H1 (cell line): ENCODE measurements around the gene LPP. TPM values are rescaled to one million over a fixed set of nuclear protein-coding genes. Genes with fewer than 3 reads are reported as not detected.

Experiments used
- CTCF ChIA-PET: fragments of 300-600 bp; sonication (Branson Sonifier 250); formaldehyde crosslinking; loops from one replicate; lab custom pipeline; 2021; ENCODE audit not compliant: partially characterized antibody; lab: Charles Lee
- POLR2A ChIA-PET: fragments of 300-600 bp; sonication (Branson Sonifier 250); formaldehyde crosslinking; loops from one replicate; lab custom pipeline; 2021; ENCODE audit warnings: inconsistent platforms; ENCODE audit not compliant: partially characterized antibody; lab: Charles Lee
- DNase-seq, 2 experiments: peaks; one replicate each; pipeline versions ENCODE4 v3.0.0 to v3.0.0-alpha.2; 2010 to 2022; ENCODE audit warnings: low spot score in 2 of 2, low read depth in 1 of 2, mixed read lengths in 1 of 2
- FAIRE-seq: peaks from 2 replicates; lab custom pipeline; 2011; peaks lifted over from hg19 to GRCh38; lab: Jason Lieb, UNC
- H2AFZ ChIP-seq: 2 replicates; pipeline ENCODE4 v1.8.1; 2012; ENCODE audit warnings: low read length, inconsistent platforms
- H2AK5ac ChIP-seq: 2 replicates; pipeline ENCODE4 v1.6.1; 2013; ENCODE audit warnings: low read depth, low read length
- H2BK120ac ChIP-seq: replicated peaks from 2 replicates; pipeline ENCODE3; 2013; ENCODE audit warnings: low read depth, low read length, inconsistent platforms
- H2BK12ac ChIP-seq: 2 replicates; pipeline ENCODE4 v1.6.1; 2013; ENCODE audit warnings: low read depth, low read length
- H2BK15ac ChIP-seq: 2 replicates; pipeline ENCODE4 v1.6.1; 2013; ENCODE audit warnings: low read length
- H2BK20ac ChIP-seq: 2 replicates; pipeline ENCODE4 v1.6.1; 2013; ENCODE audit warnings: low read length
- H2BK5ac ChIP-seq: 2 replicates; pipeline ENCODE4 v1.6.1; 2013; ENCODE audit warnings: low read depth, low read length
- H3K14ac ChIP-seq: 2 replicates; pipeline ENCODE4 v1.6.1; 2013; ENCODE audit warnings: inconsistent platforms; ENCODE audit not compliant: insufficient read length
- H3K18ac ChIP-seq: 2 replicates; pipeline ENCODE4 v1.6.1; 2013; ENCODE audit warnings: low read length; ENCODE audit errors: extremely low read depth
- H3K23ac ChIP-seq: 2 replicates; pipeline ENCODE4 v1.6.1; 2013; ENCODE audit warnings: inconsistent platforms; ENCODE audit not compliant: insufficient read length
- H3K23me2 ChIP-seq: 2 replicates; pipeline ENCODE4 v1.6.1; 2013; ENCODE audit warnings: low read depth, low read length
- H3K27ac ChIP-seq: 2 replicates; pipeline ENCODE4 v1.6.1; 2011; ENCODE audit warnings: low read depth, low read length, inconsistent platforms
- H3K27me3 ChIP-seq, 4 experiments: replicated peaks in 1 of 4; 1 replicate in 1 of 4; 2 replicates in 3 of 4; pipeline versions ENCODE4 v1.6.1 to v1.8.1; 2011 to 2013; ENCODE audit warnings: low read length in 3 of 4, mild to moderate bottlenecking in 3 of 4, inconsistent platforms in 2 of 4, mixed read lengths in 2 of 4, moderate library complexity in 1 of 4; ENCODE audit not compliant: control insufficient read depth in 3 of 4, insufficient read depth in 3 of 4; ENCODE audit errors: extremely low read depth in 1 of 4
- H3K36me3 ChIP-seq, 4 experiments: 2 replicates each; pipeline versions ENCODE4 v1.6.1 to v1.8.1; 2011 to 2013; ENCODE audit warnings: mild to moderate bottlenecking in 4 of 4, low read length in 3 of 4, moderate library complexity in 2 of 4, control low read depth in 1 of 4, inconsistent platforms in 1 of 4; ENCODE audit not compliant: insufficient read depth in 4 of 4, control insufficient read depth in 2 of 4
- H3K4ac ChIP-seq: replicated peaks from 2 replicates; pipeline ENCODE3; 2013; ENCODE audit warnings: low read length, low read depth, mixed read lengths, inconsistent platforms; ENCODE audit not compliant: insufficient read length
- H3K4me1 ChIP-seq, 4 experiments: replicated peaks in 1 of 4; 1 replicate in 1 of 4; 2 replicates in 3 of 4; pipeline versions ENCODE4 v1.6.1 to v1.8.1; 2011 to 2013; ENCODE audit warnings: low read length in 3 of 4, inconsistent platforms in 2 of 4, mixed read lengths in 1 of 4; ENCODE audit not compliant: insufficient read depth in 4 of 4, control insufficient read depth in 3 of 4
- H3K4me2 ChIP-seq, 2 experiments: 2 replicates each; pipeline versions ENCODE4 v1.6.1 to v1.8.1; 2011 to 2013; ENCODE audit warnings: low read depth in 2 of 2, low read length in 2 of 2, control low read depth in 1 of 2, inconsistent platforms in 1 of 2, mild to moderate bottlenecking in 1 of 2; ENCODE audit not compliant: insufficient read depth in 1 of 2
- H3K4me3 ChIP-seq, 4 experiments: fragments of 200-600, 300-600 bp in 1 of 4; sonication (generic), shearing (Covaris generic), sonication (Bioruptor Twin) in 1 of 4; 2 replicates each; pipeline versions ENCODE4 v1.5.1 to v1.8.1; 2011 to 2016; ENCODE audit warnings: low read length in 4 of 4, low read depth in 3 of 4, control low read depth in 2 of 4, inconsistent platforms in 2 of 4, mild to moderate bottlenecking in 2 of 4, mixed read lengths in 1 of 4, moderate library complexity in 1 of 4; ENCODE audit not compliant: insufficient read depth in 2 of 4; ENCODE audit errors: extremely low read depth in 1 of 4
- H3K56ac ChIP-seq: replicated peaks from 2 replicates; pipeline ENCODE3; 2013; ENCODE audit warnings: low read depth, mild to moderate bottlenecking, mixed read lengths, low read length, inconsistent platforms; ENCODE audit not compliant: insufficient read length
- H3K79me1 ChIP-seq: 2 replicates; pipeline ENCODE4 v1.6.1; 2013; ENCODE audit warnings: low read depth, low read length, control low read depth
- H3K79me2 ChIP-seq, 2 experiments: 2 replicates each; pipeline versions ENCODE4 v1.6.1 to v1.8.1; 2012 to 2013; ENCODE audit warnings: low read length in 2 of 2, mild to moderate bottlenecking in 2 of 2, inconsistent platforms in 1 of 2; ENCODE audit not compliant: insufficient read depth in 2 of 2, control insufficient read depth in 1 of 2
- H3K9ac ChIP-seq, 4 experiments: replicated peaks in 1 of 4; 1 replicate in 1 of 4; 2 replicates in 3 of 4; pipeline versions ENCODE4 v1.6.1 to v1.8.1; 2011 to 2013; ENCODE audit warnings: low read depth in 3 of 4, low read length in 3 of 4, control low read depth in 2 of 4, mild to moderate bottlenecking in 2 of 4, moderate library complexity in 2 of 4, inconsistent platforms in 1 of 4; ENCODE audit errors: extremely low read depth in 1 of 4
- H3K9me3 ChIP-seq, 2 experiments: 2 replicates each; pipeline versions ENCODE4 v1.6.1 to v1.8.1; 2012 to 2013; ENCODE audit warnings: mild to moderate bottlenecking in 2 of 2, moderate library complexity in 2 of 2, control low read depth in 1 of 2, inconsistent platforms in 1 of 2, low read depth in 1 of 2, low read length in 1 of 2, mixed read lengths in 1 of 2; ENCODE audit not compliant: insufficient read depth in 2 of 2
- H4K20me1 ChIP-seq, 2 experiments: replicated peaks in 1 of 2; 2 replicates each; pipeline versions ENCODE3 to v1.8.1; 2011 to 2013; ENCODE audit warnings: inconsistent platforms in 2 of 2, low read length in 2 of 2, mild to moderate bottlenecking in 1 of 2; ENCODE audit not compliant: insufficient read depth in 2 of 2, control insufficient read depth in 1 of 2
- H4K5ac ChIP-seq: 2 replicates; pipeline ENCODE4 v1.6.1; 2013; ENCODE audit warnings: low read length, low read depth, mixed read lengths, inconsistent platforms; ENCODE audit not compliant: insufficient read length
- H4K8ac ChIP-seq: 2 replicates; pipeline ENCODE4 v1.8.0; 2013; ENCODE audit warnings: mild to moderate bottlenecking, moderate library complexity, low read length, inconsistent platforms; ENCODE audit not compliant: insufficient read depth; ENCODE audit errors: extremely low read depth
- H4K91ac ChIP-seq: replicated peaks from 2 replicates; pipeline ENCODE3; 2013; ENCODE audit warnings: low read length, mixed read lengths, inconsistent platforms; ENCODE audit not compliant: insufficient read length
- CBX8 ChIP-seq: fragments of 300-800, 300-1000 bp; sonication (generic); IDR thresholded peaks from 2 replicates; pipeline ENCODE4 v1.7.1; 2016; ENCODE audit warnings: low read depth, low read length, borderline replicate concordance
- CEBPB ChIP-seq: IDR thresholded peaks from 2 replicates; pipeline ENCODE4 v1.6.1; 2012; ENCODE audit warnings: low read depth, low read length
- CHD1 ChIP-seq: IDR thresholded peaks from 2 replicates; pipeline ENCODE4 v1.6.1; 2012; ENCODE audit warnings: low read depth, low read length, improper control_type of control experiment
- EP300 ChIP-seq, 2 experiments: IDR thresholded peaks; 1 replicate in 1 of 2; 2 replicates in 1 of 2; pipeline ENCODE4 v1.6.1; 2011 to 2012; ENCODE audit warnings: low read depth in 2 of 2, low read length in 2 of 2, mild to moderate bottlenecking in 2 of 2, borderline replicate concordance in 1 of 2, inconsistent platforms in 1 of 2, moderate library complexity in 1 of 2
- HDAC6 ChIP-seq: IDR thresholded peaks from one replicate; pipeline ENCODE4 v1.7.1; 2012; ENCODE audit warnings: low read depth, mild to moderate bottlenecking, inconsistent platforms, low read length, moderate library complexity
- JUND ChIP-seq: IDR thresholded peaks from 2 replicates; pipeline ENCODE4 v1.6.1; 2011; ENCODE audit warnings: mild to moderate bottlenecking, improper control_type of control experiment, low read length
- KDM1A ChIP-seq: fragments of 200-600, 300-600 bp; sonication (generic); IDR thresholded peaks from 2 replicates; pipeline ENCODE4 v1.7.1; 2016; ENCODE audit warnings: mild to moderate bottlenecking, low read length, borderline replicate concordance
- NANOG ChIP-seq: IDR thresholded peaks from 2 replicates; pipeline ENCODE4 v1.6.1; 2011; ENCODE audit warnings: low read length, low read depth, mild to moderate bottlenecking, inconsistent platforms; ENCODE audit not compliant: insufficient read depth, poor library complexity, severe bottlenecking
- WGBS, 2 experiments: shearing (Covaris generic) in 1 of 2; methylation state at CpG; one replicate each; pipeline versions ENCODE4 v1.1.6 to v1.1.7; 2013 to 2015; ENCODE audit warnings: low lambda C conversion rate in 2 of 2, mixed read lengths in 2 of 2, inconsistent platforms in 1 of 2, low coverage in 1 of 2, missing lambda C conversion rate in 1 of 2; ENCODE audit not compliant: insufficient replicate concordance in 2 of 2, insufficient coverage in 1 of 2, insufficient read length in 1 of 2; ENCODE audit errors: extremely low coverage in 1 of 2, missing lambda C conversion rate in 1 of 2; 5-methylcytosine and 5-hydroxymethylcytosine counted together
- polyA plus RNA-seq, 7 experiments: library from polyadenylated mRNA; depleted of rRNA in 3 of 7; stranded (reverse) in 5 of 7; unstranded in 2 of 7; fragments of >200 nt in 5 of 7; fragments of 200-250 nt in 2 of 7; gene quantifications; 1 replicate in 5 of 7; 2 replicates in 1 of 7; 4 replicates in 1 of 7; pipeline versions ENCODE4 v1.2.1 to v1.2.3, GENCODE V29; 2011 to 2013; ENCODE audit warnings: missing spikeins in 2 of 7, mixed read lengths in 2 of 7
- total RNA-seq: library from RNA; stranded (reverse); fragmentation: NEBNext Ultra II Directional; extraction: Animal tissue kit (Norgen Biotek cat#: 25700); gene quantifications from 2 replicates; pipeline ENCODE4 v1.2.1, GENCODE V29; 2021

Gene LPP
- total and polyA plus RNA-seq, 2 of the 8 experiments (the other 6 are each of a cell fraction or from before 2014, with no cell fraction given): 10.0 to 53.3 TPM

DNA sequence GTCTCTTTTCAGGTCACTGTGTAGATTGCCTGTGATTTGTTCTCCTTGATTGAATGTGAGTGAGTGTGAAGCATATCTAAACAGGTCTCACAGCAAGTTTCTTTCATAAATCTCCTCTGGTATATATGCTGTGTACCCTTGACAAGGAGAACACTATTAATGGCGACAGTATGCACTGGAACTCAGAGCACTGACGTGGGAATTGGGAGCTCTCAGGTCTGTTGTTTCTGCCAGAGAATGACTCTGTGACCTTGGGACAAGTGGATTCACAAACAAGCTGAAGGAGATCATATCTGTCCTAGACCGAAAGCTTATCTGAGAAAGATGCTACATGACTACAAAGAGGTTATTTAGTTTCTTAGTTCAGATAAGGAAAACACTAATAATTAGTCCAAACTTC, 691.6 kb downstream of the LPP start:
- Histone ChIP-seq H2BK120ac (no peak overlapping the region), H3K27ac (no peak overlapping the region), H2BK15ac (no peak overlapping the region), H2BK20ac (no peak overlapping the region), H3K4me1 (no peaks in the 10 kb centered on the region), H3K9ac (no peak overlapping the region), H4K20me1 (no peaks in the 10 kb centered on the region), H2AK5ac (no peak overlapping the region), H2BK5ac (no peak overlapping the region), H3K4me3 (no peak overlapping the region), H3K36me3 (no peaks in the 10 kb centered on the region), H3K18ac (no peak overlapping the region), H3K79me2 (no peaks in the 10 kb centered on the region), H3K4me2 (no peak overlapping the region), H3K27me3 (peaks cover 0 to 1% (median 0%) of the 10 kb centered on the region in 4 experiments; a peak in 1 of 7 replicates), H4K91ac (no peak overlapping the region), H2AFZ (no peak overlapping the region), H3K79me1 (no peaks in the 10 kb centered on the region), H3K4ac (no peak overlapping the region), H3K23me2 (no peaks in the 10 kb centered on the region), H3K14ac (no peak overlapping the region), H4K8ac (no peak overlapping the region), H4K5ac (no peak overlapping the region), H3K9me3 (no peaks in the 10 kb centered on the region), H2BK12ac (no peak overlapping the region), H3K23ac (no peak overlapping the region), H3K56ac (no peak overlapping the region)
- ChIA-PET CTCF (interaction anchor here (0.7 to 1.5 kb wide), 5 partner anchors 12 to 387 kb away, joined by 3 read pairs; no protein-coding TSS in a partner anchor), POLR2A (no interaction called here)
- TF ChIP-seq NANOG (no peak), KDM1A (no peak), JUND (no peak), CHD1 (no peak), EP300 (IDR thresholded peaks at IDR 0.05; ENCODE audit: borderline replicate concordance in 1 of 2, low read depth in 2 of 2, low read length in 2 of 2) (no peak), CBX8 (no peak), CEBPB (no peak), HDAC6 (no peak)
- FAIRE-seq: no peak
- DNase-seq: no peak
- WGBS, 2 experiments: 85% methylated on average over 3 of the region's 3 CpGs; no CpG with 5 or more reads in 1 of the 2 experiments
